Spleen (tissue), 7 donors: Measurements from ENCODE around the gene LGMN.

Experiments used
- CTCF ChIP-seq, 11 experiments: fragments of 200-600 bp in 7 of 11; fragments of 450-650 bp in 4 of 11; sonication (generic) in 4 of 11; IDR thresholded peaks in 8 of 11; conservative IDR thresholded peaks in 3 of 11; 1 replicate in 7 of 11; 2 replicates in 4 of 11; pipeline versions ENCODE4 v1.4.0 to v1.8.0; 2016 to 2021; ENCODE audit warnings: antibody characterized with exemption in 11 of 11, inconsistent platforms in 4 of 11, mild to moderate bottlenecking in 1 of 11
- POLR2A ChIP-seq, 3 donors: fragments of 450-650 bp; IDR thresholded peaks; one replicate each; pipeline ENCODE4 v1.5.1; 2017; ENCODE audit warnings: antibody characterized with exemption in 3 of 3, mild to moderate bottlenecking in 1 of 3
- POLR2AphosphoS5 ChIP-seq, 3 donors: sonication (generic); formaldehyde crosslinking; IDR thresholded peaks; one replicate each; pipeline ENCODE4 v1.5.1; 2017; ENCODE audit warnings: antibody characterized with exemption in 3 of 3
- donor health status: DM: no; HTN: no; CAD: no; lungs with moderate emphysema.
- donor health status: DM: no; HTN: no; CAD: no.
- donor health status: DM: no; HTN: no; CAD: no.

- no peak for TF ChIP-seq CTCF (IDR thresholded peaks at IDR 0.05 in 8 of 11, conservative IDR thresholded peaks at IDR 0.05 in 3 of 11)
- TF ChIP-seq POLR2A (IDR thresholded peaks at IDR 0.05): no peak
- TF ChIP-seq POLR2AphosphoS5 (IDR thresholded peaks at IDR 0.05): no peak
Observed at GRCh38 chr14:92780444-92781232, 32.2 kb upstream of the LGMN start.
